ENCODE measurements around the gene SPI1.

The SPI1 gene

GRCh38 chr11:47403135-47403534 is 24.8 kb upstream of the SPI1 start:
- TF ChIP-seq FOXP2 (optimal IDR thresholded peaks at IDR 0.05; ENCODE audit: borderline replicate concordance, extremely low read depth, extremely low read length, insufficient read depth) (no peak), TAF1 (IDR thresholded peaks at IDR 0.05; ENCODE audit: borderline replicate concordance, insufficient read depth, low read length) (no peak), REST (IDR thresholded peaks at IDR 0.05; ENCODE audit: insufficient read depth in 1 of 2, low read depth in 2 of 2, low read length in 2 of 2) (no peak), SIN3A (IDR thresholded peaks at IDR 0.05; ENCODE audit: borderline replicate concordance, insufficient read depth, low read length) (no peak), POLR2AphosphoS5 (IDR thresholded peaks at IDR 0.05; ENCODE audit: low read depth, low read length) (no peak)

- TF ChIP-seq FOXP2 (optimal IDR thresholded peaks at IDR 0.05; ENCODE audit: borderline replicate concordance, extremely low read depth, extremely low read length, insufficient read depth) (no peak), REST (IDR thresholded peaks at IDR 0.05; ENCODE audit: insufficient read depth in 1 of 2, low read depth in 2 of 2, low read length in 2 of 2) (peak; percentile 56 to 70; a peak in 2 of 4 replicates)
Observed at GRCh38 chr11:47400768-47401279, 22.5 kb upstream of the SPI1 start.

GRCh38 chr11:47399860-47400767 is 21.8 kb upstream of the SPI1 start:
- TF ChIP-seq TAF1 (IDR thresholded peaks at IDR 0.05; ENCODE audit: borderline replicate concordance, insufficient read depth, low read length) (no peak), POLR2AphosphoS5 (IDR thresholded peaks at IDR 0.05; ENCODE audit: low read depth, low read length) (no peak), SIN3A (IDR thresholded peaks at IDR 0.05; ENCODE audit: borderline replicate concordance, insufficient read depth, low read length) (no peak), REST (IDR thresholded peaks at IDR 0.05; ENCODE audit: insufficient read depth in 1 of 2, low read depth in 2 of 2, low read length in 2 of 2) (no peak), FOXP2 (optimal IDR thresholded peaks at IDR 0.05; ENCODE audit: borderline replicate concordance, extremely low read depth, extremely low read length, insufficient read depth) (no peak)

- no peak for TF ChIP-seq REST (IDR thresholded peaks at IDR 0.05; ENCODE audit: insufficient read depth in 1 of 2, low read depth in 2 of 2, low read length in 2 of 2)
Observed at GRCh38 chr11:47398551-47398950, 20.2 kb upstream of the SPI1 start.

- no peak for TF ChIP-seq SIN3A (IDR thresholded peaks at IDR 0.05; ENCODE audit: borderline replicate concordance, insufficient read depth, low read length)
- TF ChIP-seq FOXP2 (optimal IDR thresholded peaks at IDR 0.05; ENCODE audit: borderline replicate concordance, extremely low read depth, extremely low read length, insufficient read depth), result no peak
- TF ChIP-seq REST (IDR thresholded peaks at IDR 0.05; ENCODE audit: insufficient read depth in 1 of 2, low read depth in 2 of 2, low read length in 2 of 2), result no peak
- TF ChIP-seq POLR2AphosphoS5 (IDR thresholded peaks at IDR 0.05; ENCODE audit: low read depth, low read length), result no peak
- TF ChIP-seq TAF1 (IDR thresholded peaks at IDR 0.05; ENCODE audit: borderline replicate concordance, insufficient read depth, low read length), result no peak
Observed at GRCh38 chr11:47398011-47398410, 19.7 kb upstream of the SPI1 start.
